Stomach (tissue), 9 donors: Measurements from ENCODE around the gene CCDC61. TPM values are rescaled to one million over a fixed set of nuclear protein-coding genes. Genes with fewer than 3 reads are reported as not detected.

Experiments
- DNase-seq, 2 donors: peaks; one replicate each; pipeline versions ENCODE4 v3.0.0 to v3.0.0-alpha.2; 2013 to 2019
- H3K27ac ChIP-seq, 5 donors: fragments of 200-600 bp in 4 of 5; sonication (generic) in 4 of 5; one replicate each; pipeline ENCODE4 v1.5.1; 2013 to 2019; ENCODE audit warnings: mild to moderate bottlenecking in 1 of 5, moderate library complexity in 1 of 5
- H3K27me3 ChIP-seq, 3 donors: fragments of 200-600 bp; sonication (generic); one replicate each; pipeline ENCODE4 v1.5.1; 2017 to 2019; ENCODE audit warnings: mixed run types in 1 of 3
- H3K36me3 ChIP-seq, 4 donors: fragments of 200-600 bp; sonication (generic); 1 replicate in 3 of 4; 2 replicates in 1 of 4; pipeline ENCODE4 v1.5.1; 2016 to 2019
- H3K4me1 ChIP-seq, 4 donors: fragments of 200-600 bp; sonication (generic); one replicate each; pipeline ENCODE4 v1.5.1; 2016 to 2019
- H3K4me3 ChIP-seq, 4 donors: fragments of 200-600 bp; sonication (generic) in 3 of 4; one replicate each; pipeline ENCODE4 v1.5.1; 2016 to 2019; ENCODE audit warnings: mild to moderate bottlenecking in 1 of 4
- H3K9me3 ChIP-seq, 4 donors: fragments of 200-600 bp; sonication (generic); one replicate each; pipeline ENCODE4 v1.5.1; 2016 to 2019
- EP300 ChIP-seq: sonication (generic); formaldehyde crosslinking; IDR thresholded peaks from one replicate; pipeline ENCODE4 v1.6.1; 2017; ENCODE audit warnings: antibody characterized with exemption
- POLR2A ChIP-seq, 4 donors: fragments of 450-650 bp; IDR thresholded peaks; one replicate each; pipeline ENCODE4 v1.6.1; 2016; ENCODE audit warnings: antibody characterized with exemption in 4 of 4, control low read depth in 2 of 4, mild to moderate bottlenecking in 1 of 4, moderate library complexity in 1 of 4
- POLR2AphosphoS5 ChIP-seq, 3 donors: sonication (generic); formaldehyde crosslinking; IDR thresholded peaks; one replicate each; pipeline ENCODE4 v1.6.1; 2016; ENCODE audit warnings: antibody characterized with exemption in 3 of 3
- WGBS, 5 donors: extraction: QIAGEN DNeasy Blood & Tissue Kit in 3 of 5; methylation state at CpG; one replicate each; pipeline versions ENCODE4 v1.1.5 to v1.1.7; 2013 to 2018; 5-methylcytosine and 5-hydroxymethylcytosine counted together
- intact Hi-C: fragments of 100-400 bp; cut with DNase I; formaldehyde crosslinking; loops from one replicate; pipeline ENCODE4 v1.15.1; 2023; ENCODE audit warnings: low total_unique reads
- polyA plus RNA-seq, 3 donors: library from polyadenylated mRNA; stranded (reverse); fragments of 200-250 nt; gene quantifications; one replicate each; pipeline ENCODE4 v1.2.3, GENCODE V29; 2013
- total RNA-seq, 5 donors: library from RNA; depleted of rRNA; stranded (reverse); fragments of >200 nt; gene quantifications; one replicate each; pipeline versions ENCODE4 v1.1.0 to v1.2.3, GENCODE V29; 2014 to 2016
- TF ChIP-seq, protein P1 (sequence below), 7 experiments: fragments of 450-650 bp in 4 of 7; fragments of 200-600 bp in 3 of 7; sonication (generic) in 3 of 7; IDR thresholded peaks; one replicate each; pipeline ENCODE4 v1.5.1; 2016 to 2019; ENCODE audit warnings: antibody characterized with exemption in 7 of 7, control low read depth in 2 of 7, mild to moderate bottlenecking in 1 of 7
- donor health status: healthy with polysubstance abuse.
- donor health status: Bipolar disorder and iron deficiency.
- donor health status: healthy.

The CCDC61 gene
- total and polyA plus RNA-seq, 8 donors, result 2.4 to 38.8 (median 13.2) TPM

GRCh38 chr19:46000491-46001246, 5.4 kb downstream of the CCDC61 start:
- peak; percentile 79 to 82 for DNase-seq
- Histone ChIP-seq H3K4me1 (peaks cover 17 to 39% (median 32%) of the 10 kb centered on the region in 4 donors), H3K4me3 (peak overlapping the region; percentile 16 to 37 (median 34)), H3K27me3 (peaks cover 0 to 27% (median 0%) of the 10 kb centered on the region in 3 donors), H3K36me3 (peaks cover 0 to 22% (median 19%) of the 10 kb centered on the region in 4 donors), H3K27ac (no peak overlapping the region), H3K9me3 (no peaks in the 10 kb centered on the region)
- TF ChIP-seq, protein P1, sequence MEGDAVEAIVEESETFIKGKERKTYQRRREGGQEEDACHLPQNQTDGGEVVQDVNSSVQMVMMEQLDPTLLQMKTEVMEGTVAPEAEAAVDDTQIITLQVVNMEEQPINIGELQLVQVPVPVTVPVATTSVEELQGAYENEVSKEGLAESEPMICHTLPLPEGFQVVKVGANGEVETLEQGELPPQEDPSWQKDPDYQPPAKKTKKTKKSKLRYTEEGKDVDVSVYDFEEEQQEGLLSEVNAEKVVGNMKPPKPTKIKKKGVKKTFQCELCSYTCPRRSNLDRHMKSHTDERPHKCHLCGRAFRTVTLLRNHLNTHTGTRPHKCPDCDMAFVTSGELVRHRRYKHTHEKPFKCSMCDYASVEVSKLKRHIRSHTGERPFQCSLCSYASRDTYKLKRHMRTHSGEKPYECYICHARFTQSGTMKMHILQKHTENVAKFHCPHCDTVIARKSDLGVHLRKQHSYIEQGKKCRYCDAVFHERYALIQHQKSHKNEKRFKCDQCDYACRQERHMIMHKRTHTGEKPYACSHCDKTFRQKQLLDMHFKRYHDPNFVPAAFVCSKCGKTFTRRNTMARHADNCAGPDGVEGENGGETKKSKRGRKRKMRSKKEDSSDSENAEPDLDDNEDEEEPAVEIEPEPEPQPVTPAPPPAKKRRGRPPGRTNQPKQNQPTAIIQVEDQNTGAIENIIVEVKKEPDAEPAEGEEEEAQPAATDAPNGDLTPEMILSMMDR (IDR thresholded peaks at IDR 0.05), result no peak
- TF ChIP-seq POLR2A (IDR thresholded peaks at IDR 0.05), result no peak
- no peak for TF ChIP-seq POLR2AphosphoS5 (IDR thresholded peaks at IDR 0.05)
- TF ChIP-seq EP300, result no peak
- WGBS, 5 donors, result 3 to 5% (median 4%) methylated on average over 27 to 34 of the region's 34 CpGs
- intact Hi-C loops, result loop anchor here (10.0 kb wide), 1 partner anchor 86 kb away; the partner anchor contains the start of gene NANOS2

- peaks cover 11 to 27% (median 20%) of the 10 kb centered on the region in 4 donors for H3K4me1 ChIP-seq
- H3K9me3 ChIP-seq, result no peaks in the 10 kb centered on the region
- no peak for DNase-seq
- H3K4me3 ChIP-seq, result no peak overlapping the region
- intact Hi-C loops, result loop anchor here (10.0 kb wide), 1 partner anchor 88 kb away; the partner anchor contains the start of gene NANOS2
- peaks cover 0 to 27% (median 0%) of the 10 kb centered on the region in 3 donors for H3K27me3 ChIP-seq
- H3K27ac ChIP-seq, result no peak overlapping the region
- TF ChIP-seq POLR2A (IDR thresholded peaks at IDR 0.05), result no peak
- TF ChIP-seq, protein P1 (IDR thresholded peaks at IDR 0.05), result no peak
- TF ChIP-seq POLR2AphosphoS5 (IDR thresholded peaks at IDR 0.05), result no peak
- no peak for TF ChIP-seq EP300
- peaks cover 0 to 41% (median 36%) of the 10 kb centered on the region in 4 donors for H3K36me3 ChIP-seq
- 92 to 98% (median 98%) methylated on average over 13 to 15 of the region's 15 CpGs for WGBS, 5 donors
Observed at GRCh38 chr19:46002678-46003275, 7.5 kb downstream of the CCDC61 start.

DNA sequence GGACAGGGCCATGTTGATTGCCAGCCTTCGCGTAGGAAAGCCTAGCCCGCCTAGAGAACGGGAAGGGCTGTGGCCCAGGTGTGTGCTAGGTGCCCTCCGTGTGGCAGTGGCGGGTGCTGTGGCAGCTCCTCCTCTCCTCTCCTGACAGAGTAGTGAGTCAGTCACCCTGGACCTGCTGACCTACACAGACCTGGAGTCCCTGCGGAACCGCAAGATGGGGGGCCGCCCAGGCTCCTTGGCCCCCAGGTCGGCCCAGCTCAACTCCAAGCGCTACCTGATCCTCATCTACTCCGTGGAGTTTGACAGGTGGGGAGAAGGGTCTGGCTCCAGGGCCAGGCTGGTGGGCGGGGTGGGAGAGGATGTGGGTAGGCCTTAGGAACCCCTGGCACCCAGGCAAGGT, 11.1 kb downstream of the CCDC61 start:
- H3K27ac ChIP-seq, result no peak overlapping the region
- intact Hi-C loops, result loop anchor here (10.0 kb wide), 1 partner anchor 92 kb away; the partner anchor contains the start of gene NANOS2
- peaks cover 0 to 7% (median 0%) of the 10 kb centered on the region in 4 donors for H3K4me1 ChIP-seq
- H3K27me3 ChIP-seq, result no peaks in the 10 kb centered on the region
- 94 to 96% (median 95%) methylated on average over 12 to 13 of the region's 13 CpGs for WGBS, 5 donors
- no peak overlapping the region for H3K4me3 ChIP-seq
- no peaks in the 10 kb centered on the region for H3K9me3 ChIP-seq
- DNase-seq, result no peak
- TF ChIP-seq EP300 (no peak), POLR2AphosphoS5 (IDR thresholded peaks at IDR 0.05) (no peak), POLR2A (IDR thresholded peaks at IDR 0.05) (no peak)
- TF ChIP-seq, protein P1 (IDR thresholded peaks at IDR 0.05), result no peak
- peaks cover 0 to 65% (median 46%) of the 10 kb centered on the region in 4 donors for H3K36me3 ChIP-seq
